ENCODE data around the gene UBE2U. TPM values are rescaled to one million over a fixed set of nuclear protein-coding genes. Genes with fewer than 3 reads are reported as not detected.

The UBE2U gene
- total RNA-seq (not detected), polyA plus RNA-seq (not detected)
- long read RNA-seq, donor 1, partial matches to known transcripts: 0 of 1 reads
- long read RNA-seq, donor 1, other reads (novel, unspliced or antisense): 1 of 1 reads
- long read RNA-seq, donor 2: 0 reads

GRCh38 chr1:64203420-64203819, at the start of gene UBE2U:
Gene UBE2U (plus strand): TSS chr1:64203623. CDS start chr1:64204051, 428 bp downstream.
- intact Hi-C loops (cut with DNase I): no loop called here
- H3K4me3 ChIP-seq (ENCODE audit: low read length in 2 of 2): no peak within 1 kb of the TSS
- H3K9me3 ChIP-seq (ENCODE audit: control insufficient read depth, low read length): no peaks in the 10 kb centered on the region
- H3K27me3 ChIP-seq (ENCODE audit: control insufficient read depth in 1 of 2, insufficient read depth in 2 of 2, low read length in 1 of 2): no peaks in the 10 kb centered on the region
- 94 to 97% methylated on average over 23 of the region's 23 CpGs for WGBS, 2 donors
- no peak within 1 kb of the TSS for H3K27ac ChIP-seq (ENCODE audit: low read depth in 1 of 2, low read length in 2 of 2)
- H3K36me3 ChIP-seq (ENCODE audit: control insufficient read depth in 1 of 2, insufficient read depth in 2 of 2, low read length in 1 of 2): no peaks in the 10 kb centered on the region
- DNase-seq (no peak), ATAC-seq (ENCODE audit: low FRiP score) (no peak)
- H3K4me1 ChIP-seq (ENCODE audit: control insufficient read depth in 1 of 2, insufficient read depth in 2 of 2, low read length in 2 of 2): no peaks in the 10 kb centered on the region

DNA sequence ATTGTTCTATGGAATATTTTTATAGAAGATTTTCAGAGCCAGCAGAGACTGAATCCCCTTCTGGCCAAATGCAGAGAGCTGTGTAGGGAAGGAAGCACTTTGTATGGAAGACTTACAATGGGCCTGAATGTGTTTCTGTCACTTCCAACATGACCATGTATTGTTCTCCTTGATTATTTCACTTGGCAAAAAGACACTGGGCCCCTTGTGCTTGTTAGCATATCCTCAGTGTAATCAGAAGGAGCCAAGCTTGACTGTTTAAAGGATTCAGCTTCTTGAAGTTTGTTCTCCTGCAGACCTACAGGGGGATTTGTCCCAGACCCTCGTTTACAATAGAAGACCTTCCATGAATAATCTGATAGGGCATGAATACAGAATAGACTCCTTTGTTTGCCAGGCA, 48.1 kb upstream of the UBE2U start:
- no peak for DNase-seq
- 35 to 49% methylated on average over 1 of the region's 1 CpG for WGBS, 2 donors
- Histone ChIP-seq H3K4me1 (ENCODE audit: control insufficient read depth in 1 of 2, insufficient read depth in 2 of 2, low read length in 2 of 2) (peaks cover 0 to under 1% of the 10 kb centered on the region in 2 donors), H3K36me3 (ENCODE audit: control insufficient read depth in 1 of 2, insufficient read depth in 2 of 2, low read length in 1 of 2) (no peaks in the 10 kb centered on the region), H3K27ac (ENCODE audit: low read depth in 1 of 2, low read length in 2 of 2) (no peak overlapping the region), H3K4me3 (ENCODE audit: low read length in 2 of 2) (no peak overlapping the region), H3K9me3 (ENCODE audit: control insufficient read depth, low read length) (no peaks in the 10 kb centered on the region), H3K27me3 (ENCODE audit: control insufficient read depth in 1 of 2, insufficient read depth in 2 of 2, low read length in 1 of 2) (no peaks in the 10 kb centered on the region)
- ATAC-seq (ENCODE audit: low FRiP score): no peak
- intact Hi-C loops (cut with DNase I): no loop called here

DNA sequence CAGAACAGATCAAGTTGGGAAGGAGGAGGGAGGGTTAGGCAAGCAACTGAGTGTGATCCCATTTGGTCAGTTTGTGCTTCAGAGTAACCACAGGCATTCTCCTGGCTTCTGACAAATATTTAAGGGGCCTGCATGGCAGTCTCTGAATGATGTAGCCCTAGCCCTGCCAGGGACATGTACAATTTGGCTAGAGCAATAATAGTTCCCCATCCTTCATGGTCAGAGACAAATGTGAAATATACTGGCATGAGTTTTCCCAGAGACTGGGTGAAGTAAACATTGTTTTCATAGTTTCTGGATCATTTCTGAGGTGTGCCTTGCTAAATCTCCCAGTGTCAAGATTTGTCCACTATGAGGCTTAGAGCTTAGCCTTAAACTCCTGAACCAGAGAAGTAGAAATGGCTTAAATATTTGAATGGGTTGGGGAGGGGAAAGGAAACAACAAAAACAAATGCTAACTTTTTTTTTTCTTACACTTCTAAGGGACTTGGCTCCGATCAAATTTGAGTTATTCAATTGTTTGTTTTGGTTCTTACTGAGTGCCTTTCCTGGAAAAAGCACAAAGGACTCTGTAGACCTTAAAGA, 42.0 kb upstream of the UBE2U start:
- Histone ChIP-seq H3K27me3 (ENCODE audit: control insufficient read depth in 1 of 2, insufficient read depth in 2 of 2, low read length in 1 of 2) (no peaks in the 10 kb centered on the region), H3K36me3 (ENCODE audit: control insufficient read depth in 1 of 2, insufficient read depth in 2 of 2, low read length in 1 of 2) (no peaks in the 10 kb centered on the region), H3K27ac (ENCODE audit: low read depth in 1 of 2, low read length in 2 of 2) (peak overlapping the region; percentile 44 to 60), H3K4me3 (ENCODE audit: low read length in 2 of 2) (no peak overlapping the region), H3K4me1 (ENCODE audit: control insufficient read depth in 1 of 2, insufficient read depth in 2 of 2, low read length in 2 of 2) (peaks cover 3 to 10% of the 10 kb centered on the region in 2 donors), H3K9me3 (ENCODE audit: control insufficient read depth, low read length) (no peaks in the 10 kb centered on the region)
- ATAC-seq (ENCODE audit: low FRiP score): peak; percentile 31
- no peak for DNase-seq
- WGBS, 2 donors: 3% methylated on average over 1 of the region's 1 CpG
- intact Hi-C loops (cut with DNase I): loop anchor here in 1 of 2 donors (10.0 kb wide), 1 partner anchor 387 kb away; the partner anchor contains the start of gene ROR1

- DNase-seq: no peak
- Histone ChIP-seq H3K9me3 (ENCODE audit: control insufficient read depth, low read length) (no peaks in the 10 kb centered on the region), H3K27me3 (ENCODE audit: control insufficient read depth in 1 of 2, insufficient read depth in 2 of 2, low read length in 1 of 2) (no peaks in the 10 kb centered on the region), H3K4me3 (ENCODE audit: low read length in 2 of 2) (no peak overlapping the region), H3K36me3 (ENCODE audit: control insufficient read depth in 1 of 2, insufficient read depth in 2 of 2, low read length in 1 of 2) (no peaks in the 10 kb centered on the region), H3K27ac (ENCODE audit: low read depth in 1 of 2, low read length in 2 of 2) (peak overlapping the region; percentile 60 to 89), H3K4me1 (ENCODE audit: control insufficient read depth in 1 of 2, insufficient read depth in 2 of 2, low read length in 2 of 2) (peaks cover 6 to 10% of the 10 kb centered on the region in 2 donors)
- intact Hi-C loops (cut with DNase I): loop anchor here in 1 of 2 donors (10.0 kb wide), 1 partner anchor 387 kb away; the partner anchor contains the start of gene ROR1
- no peak for ATAC-seq (ENCODE audit: low FRiP score)
- WGBS, 2 donors: 58 to 65% methylated on average over 6 of the region's 6 CpGs
Measured at GRCh38 chr1:64162151-64162550, 41.3 kb upstream of the UBE2U start.

- Histone ChIP-seq H3K36me3 (ENCODE audit: control insufficient read depth in 1 of 2, insufficient read depth in 2 of 2, low read length in 1 of 2) (no peaks in the 10 kb centered on the region), H3K27me3 (ENCODE audit: control insufficient read depth in 1 of 2, insufficient read depth in 2 of 2, low read length in 1 of 2) (no peaks in the 10 kb centered on the region), H3K9me3 (ENCODE audit: control insufficient read depth, low read length) (no peaks in the 10 kb centered on the region), H3K27ac (ENCODE audit: low read depth in 1 of 2, low read length in 2 of 2) (peak overlapping the region in 1 of 2 donors; percentile 31), H3K4me3 (ENCODE audit: low read length in 2 of 2) (no peak overlapping the region), H3K4me1 (ENCODE audit: control insufficient read depth in 1 of 2, insufficient read depth in 2 of 2, low read length in 2 of 2) (peaks cover 6 to 10% of the 10 kb centered on the region in 2 donors)
- ATAC-seq (ENCODE audit: low FRiP score) (no peak), DNase-seq (no peak)
- intact Hi-C loops (cut with DNase I): loop anchor here in 1 of 2 donors (10.0 kb wide), 1 partner anchor 388 kb away; the partner anchor contains the start of gene ROR1
- WGBS, 2 donors: 98 to 100% methylated on average over 1 of the region's 1 CpG
Measured at GRCh38 chr1:64162804-64163203, 40.6 kb upstream of the UBE2U start.

GRCh38 chr1:64163431-64163830, 40.0 kb upstream of the UBE2U start:
- Histone ChIP-seq H3K36me3 (ENCODE audit: control insufficient read depth in 1 of 2, insufficient read depth in 2 of 2, low read length in 1 of 2) (no peaks in the 10 kb centered on the region), H3K9me3 (ENCODE audit: control insufficient read depth, low read length) (no peaks in the 10 kb centered on the region), H3K4me1 (ENCODE audit: control insufficient read depth in 1 of 2, insufficient read depth in 2 of 2, low read length in 2 of 2) (peaks cover 6 to 10% of the 10 kb centered on the region in 2 donors), H3K4me3 (ENCODE audit: low read length in 2 of 2) (no peak overlapping the region), H3K27ac (ENCODE audit: low read depth in 1 of 2, low read length in 2 of 2) (peak overlapping the region in 1 of 2 donors; percentile 61), H3K27me3 (ENCODE audit: control insufficient read depth in 1 of 2, insufficient read depth in 2 of 2, low read length in 1 of 2) (no peaks in the 10 kb centered on the region)
- WGBS, 2 donors: 30 to 33% methylated on average over 4 of the region's 4 CpGs
- intact Hi-C loops (cut with DNase I): loop anchor here in 1 of 2 donors (10.0 kb wide), 1 partner anchor 389 kb away; the partner anchor contains the start of gene ROR1
- DNase-seq (peak in 1 of 2 donors; percentile 50), ATAC-seq (ENCODE audit: low FRiP score) (peak; percentile 37)

- no peak overlapping the region for H3K27ac ChIP-seq (ENCODE audit: low read depth in 1 of 2, low read length in 2 of 2)
- ATAC-seq (ENCODE audit: low FRiP score) (peak; percentile 51), DNase-seq (no peak)
- H3K36me3 ChIP-seq (ENCODE audit: control insufficient read depth in 1 of 2, insufficient read depth in 2 of 2, low read length in 1 of 2): no peaks in the 10 kb centered on the region
- WGBS, 2 donors: 6 to 11% methylated on average over 1 of the region's 1 CpG
- no peaks in the 10 kb centered on the region for H3K9me3 ChIP-seq (ENCODE audit: control insufficient read depth, low read length)
- H3K27me3 ChIP-seq (ENCODE audit: control insufficient read depth in 1 of 2, insufficient read depth in 2 of 2, low read length in 1 of 2): no peaks in the 10 kb centered on the region
- intact Hi-C loops (cut with DNase I): loop anchor here in 1 of 2 donors (10.0 kb wide), 1 partner anchor 389 kb away; the partner anchor contains the start of gene ROR1
- no peak overlapping the region for H3K4me3 ChIP-seq (ENCODE audit: low read length in 2 of 2)
- H3K4me1 ChIP-seq (ENCODE audit: control insufficient read depth in 1 of 2, insufficient read depth in 2 of 2, low read length in 2 of 2): peaks cover 6 to 10% of the 10 kb centered on the region in 2 donors
Measured at GRCh38 chr1:64163970-64164369, 39.5 kb upstream of the UBE2U start.

DNA sequence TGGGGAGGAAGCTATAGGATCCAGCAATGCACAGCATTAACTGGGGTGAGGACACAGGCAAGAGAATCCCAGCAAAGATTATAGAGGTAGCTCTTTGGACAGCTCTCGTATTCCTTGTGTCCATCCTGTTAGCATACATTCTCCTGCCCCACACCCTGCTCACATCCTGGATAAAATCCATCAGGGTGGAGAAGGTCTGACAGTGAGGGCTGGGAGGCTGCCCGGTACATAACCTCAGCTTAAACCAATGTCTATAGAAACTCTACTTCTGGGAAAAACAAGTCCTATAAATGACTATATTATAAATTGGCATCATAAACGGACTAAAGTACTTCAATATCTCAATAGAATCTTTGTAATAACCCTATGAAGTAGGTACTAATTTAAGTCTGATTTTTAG, 36.8 kb upstream of the UBE2U start:
- ATAC-seq (ENCODE audit: low FRiP score) (no peak), DNase-seq (no peak)
- Histone ChIP-seq H3K36me3 (ENCODE audit: control insufficient read depth in 1 of 2, insufficient read depth in 2 of 2, low read length in 1 of 2) (no peaks in the 10 kb centered on the region), H3K27me3 (ENCODE audit: control insufficient read depth in 1 of 2, insufficient read depth in 2 of 2, low read length in 1 of 2) (no peaks in the 10 kb centered on the region), H3K27ac (ENCODE audit: low read depth in 1 of 2, low read length in 2 of 2) (no peak overlapping the region), H3K9me3 (ENCODE audit: control insufficient read depth, low read length) (no peaks in the 10 kb centered on the region), H3K4me3 (ENCODE audit: low read length in 2 of 2) (no peak overlapping the region), H3K4me1 (ENCODE audit: control insufficient read depth in 1 of 2, insufficient read depth in 2 of 2, low read length in 2 of 2) (peaks cover 6 to 8% of the 10 kb centered on the region in 2 donors)
- WGBS, 2 donors: 81 to 87% methylated on average over 3 of the region's 3 CpGs
- intact Hi-C loops (cut with DNase I): loop anchor here in 1 of 2 donors (10.0 kb wide), 1 partner anchor 392 kb away; the partner anchor contains the start of gene ROR1
